GM10248 (cell line): ENCODE results near the gene SH3GL2.
"Not testable (repeated sequence)": the region's sequence is repeated elsewhere in the genome, so short reads cannot be mapped to it uniquely, and the experiment has no call there.

Source experiments
- CTCF ChIA-PET: fragments of 300-600 bp; sonication (Branson Sonifier 250); formaldehyde crosslinking; extraction: SDS; loops from one replicate; lab custom pipeline; 2021; ENCODE audit warnings: antibody characterized with exemption; lab: Yijun Ruan, JAX
- POLR2A ChIA-PET: fragments of 350-650 bp; sonication (Branson Sonifier 250); formaldehyde crosslinking; extraction: SDS; loops from one replicate; lab custom pipeline; 2020; ENCODE audit warnings: antibody characterized with exemption; lab: Yijun Ruan, JAX
- DNase-seq: peaks from one replicate; pipeline ENCODE4 v3.0.0; 2012; ENCODE audit errors: extremely low spot score
- TF ChIP-seq, protein P1 (sequence below): IDR thresholded peaks from 2 replicates; pipeline ENCODE4 v1.5.1; 2012; ENCODE audit warnings: mild to moderate bottlenecking, low read depth; ENCODE audit errors: extremely low read depth, missing control alignments, control extremely low read depth

Gene SH3GL2

DNA sequence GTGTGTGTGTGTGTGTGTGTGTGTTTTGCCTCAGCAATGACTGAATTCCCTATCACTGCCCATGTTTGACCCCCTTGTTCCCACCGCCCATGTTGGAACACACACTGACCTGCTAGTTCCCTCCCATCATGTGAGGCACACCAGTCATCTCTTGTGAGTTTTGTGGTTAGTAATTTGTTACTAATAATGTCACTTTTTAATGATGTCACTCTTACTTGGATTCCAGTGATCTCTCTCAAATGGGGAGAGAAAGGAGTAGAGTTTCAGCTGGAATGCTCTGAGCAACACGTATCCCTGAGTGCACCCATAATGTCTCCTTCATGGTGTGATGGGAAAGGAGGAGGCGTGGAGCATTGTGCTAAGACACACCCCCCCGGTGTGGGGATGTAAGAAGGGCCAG, 172.6 kb downstream of the SH3GL2 start:
- no peak for DNase-seq
- TF ChIP-seq, protein P1, sequence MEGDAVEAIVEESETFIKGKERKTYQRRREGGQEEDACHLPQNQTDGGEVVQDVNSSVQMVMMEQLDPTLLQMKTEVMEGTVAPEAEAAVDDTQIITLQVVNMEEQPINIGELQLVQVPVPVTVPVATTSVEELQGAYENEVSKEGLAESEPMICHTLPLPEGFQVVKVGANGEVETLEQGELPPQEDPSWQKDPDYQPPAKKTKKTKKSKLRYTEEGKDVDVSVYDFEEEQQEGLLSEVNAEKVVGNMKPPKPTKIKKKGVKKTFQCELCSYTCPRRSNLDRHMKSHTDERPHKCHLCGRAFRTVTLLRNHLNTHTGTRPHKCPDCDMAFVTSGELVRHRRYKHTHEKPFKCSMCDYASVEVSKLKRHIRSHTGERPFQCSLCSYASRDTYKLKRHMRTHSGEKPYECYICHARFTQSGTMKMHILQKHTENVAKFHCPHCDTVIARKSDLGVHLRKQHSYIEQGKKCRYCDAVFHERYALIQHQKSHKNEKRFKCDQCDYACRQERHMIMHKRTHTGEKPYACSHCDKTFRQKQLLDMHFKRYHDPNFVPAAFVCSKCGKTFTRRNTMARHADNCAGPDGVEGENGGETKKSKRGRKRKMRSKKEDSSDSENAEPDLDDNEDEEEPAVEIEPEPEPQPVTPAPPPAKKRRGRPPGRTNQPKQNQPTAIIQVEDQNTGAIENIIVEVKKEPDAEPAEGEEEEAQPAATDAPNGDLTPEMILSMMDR, result no peak
- ChIA-PET CTCF (interaction anchor here (1.3 kb wide), 1 partner anchor 11 kb away, joined by 3 read pairs; no protein-coding TSS in a partner anchor), POLR2A (no interaction called here)

DNA sequence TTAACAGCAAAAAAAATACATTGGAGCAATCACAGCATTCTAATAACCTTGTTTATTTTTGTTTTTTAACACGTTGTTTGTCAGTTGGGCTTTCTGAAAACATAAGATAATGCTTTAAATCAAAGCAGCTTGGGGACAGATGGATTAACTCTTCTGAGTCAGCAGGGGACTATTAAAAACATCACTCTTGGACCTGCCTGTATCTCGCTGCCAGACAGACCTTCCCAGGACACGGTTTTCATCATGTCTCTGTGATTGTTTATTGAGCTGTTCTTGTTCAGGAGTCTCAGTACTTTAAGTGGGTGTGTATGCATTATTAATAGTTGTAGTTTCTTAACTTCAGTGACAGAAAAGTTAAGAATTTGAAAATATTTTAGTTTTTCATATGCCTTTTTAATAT, 173.2 kb downstream of the SH3GL2 start:
- TF ChIP-seq, protein P1, result no peak
- CTCF ChIA-PET, result no interaction called here
- POLR2A ChIA-PET, result no interaction called here

DNA sequence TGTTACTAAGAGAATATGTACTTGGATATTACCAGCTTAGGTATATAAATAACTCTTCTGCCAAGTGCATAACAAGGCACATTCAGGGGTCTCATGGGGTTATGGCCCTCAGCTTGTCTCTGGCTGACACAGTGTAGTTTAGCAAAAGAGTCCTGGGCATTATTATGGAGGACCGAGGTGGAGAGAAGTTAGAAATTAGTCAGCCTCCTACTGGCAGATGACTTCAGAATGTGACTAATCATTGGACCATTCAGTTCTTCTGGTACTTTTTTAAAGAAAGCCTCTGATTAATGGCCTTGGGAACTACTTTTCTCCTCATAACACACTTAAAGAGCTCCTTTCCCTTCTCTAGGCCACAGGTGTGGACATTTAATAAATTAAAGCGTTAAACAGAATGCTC, 178.9 kb downstream of the SH3GL2 start:
- no peak for DNase-seq
- ChIA-PET CTCF (no interaction called here), POLR2A (no interaction called here)
- TF ChIP-seq, protein P1, result no peak

More for the DNA sequence above, 173.2 kb downstream of the SH3GL2 start:
- DNase-seq, result no peak

DNA sequence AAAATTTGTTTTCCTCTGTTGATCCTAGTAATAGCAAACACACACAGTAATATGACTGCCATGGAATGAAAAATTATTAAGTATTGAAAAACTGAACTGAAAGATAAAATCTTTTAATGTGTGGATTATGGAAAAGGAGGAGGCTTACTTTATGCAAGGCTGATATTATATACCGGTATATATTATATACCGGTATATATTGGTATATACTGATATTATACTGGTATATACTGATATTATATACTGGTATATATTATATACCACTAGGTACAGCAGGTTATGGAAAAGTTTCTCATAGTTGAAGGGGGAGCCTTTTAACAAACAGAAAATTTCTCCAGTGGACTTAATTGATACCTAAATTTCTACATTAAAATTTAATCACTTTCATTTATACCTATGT, 181.4 kb downstream of the SH3GL2 start:
- CTCF ChIA-PET, result interaction anchor here (1.4 kb wide), 1 partner anchor 51 kb away, joined by 4 read pairs; no protein-coding TSS in a partner anchor
- TF ChIP-seq, protein P1, result no peak
- DNase-seq, result no peak
- POLR2A ChIA-PET, result no interaction called here

DNA sequence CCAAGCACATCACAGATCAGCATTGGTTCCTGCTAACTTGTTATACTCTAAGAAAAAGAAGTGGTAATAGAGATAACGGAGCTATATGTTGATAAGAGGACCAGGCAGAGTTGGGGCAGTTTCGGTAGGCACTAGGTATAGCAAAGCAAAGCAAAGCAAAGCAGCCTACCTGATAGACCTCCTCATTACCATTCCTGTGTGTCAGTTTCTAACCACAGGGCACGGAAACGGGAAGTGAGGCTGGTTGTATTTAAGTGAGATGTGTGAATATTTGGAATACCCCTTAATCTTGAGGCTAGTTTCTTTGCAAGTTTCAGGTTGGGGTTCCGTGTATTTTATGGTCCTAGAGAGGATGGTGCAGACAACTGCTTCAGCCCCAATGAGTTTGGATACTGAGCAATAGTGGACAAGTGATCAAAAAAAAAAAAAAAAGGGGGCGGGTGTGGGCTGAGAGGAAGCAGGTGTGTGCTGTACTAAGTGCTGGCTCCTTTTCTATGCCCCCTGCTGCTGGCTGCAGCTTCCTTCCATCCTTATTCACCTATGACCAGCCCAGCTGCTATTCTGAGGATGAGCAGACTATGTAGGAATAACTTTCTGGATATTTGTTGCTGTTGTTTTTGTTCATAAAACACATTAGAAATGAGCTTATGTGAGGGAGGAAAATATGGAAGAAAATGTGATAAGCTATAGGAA, 183.3 kb downstream of the SH3GL2 start:
- POLR2A ChIA-PET, result no interaction called here
- TF ChIP-seq, protein P1, result no peak
- CTCF ChIA-PET, result no interaction called here
- no peak for DNase-seq

DNA sequence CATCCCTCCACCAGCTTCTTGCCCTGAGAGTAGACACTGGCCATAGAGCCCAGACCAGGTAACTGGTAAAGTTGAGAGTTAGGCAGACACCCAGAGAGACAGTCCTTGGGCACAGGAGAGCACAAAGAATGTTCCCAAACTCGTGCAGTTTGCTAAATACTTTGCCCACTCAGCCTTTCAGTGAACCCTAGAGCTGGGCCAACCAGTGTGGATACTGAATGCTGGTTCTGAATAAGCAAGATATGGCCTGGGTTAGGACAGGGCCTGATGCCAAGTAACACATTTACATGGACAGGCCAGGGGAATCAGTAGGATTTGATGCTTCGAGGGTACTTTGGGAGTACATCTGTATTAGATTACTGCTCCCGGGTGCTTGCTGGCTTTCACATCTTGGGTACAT, 185.4 kb downstream of the SH3GL2 start:
- no peak for DNase-seq
- CTCF ChIA-PET, result no interaction called here
- POLR2A ChIA-PET, result no interaction called here
- TF ChIP-seq, protein P1, result no peak

DNA sequence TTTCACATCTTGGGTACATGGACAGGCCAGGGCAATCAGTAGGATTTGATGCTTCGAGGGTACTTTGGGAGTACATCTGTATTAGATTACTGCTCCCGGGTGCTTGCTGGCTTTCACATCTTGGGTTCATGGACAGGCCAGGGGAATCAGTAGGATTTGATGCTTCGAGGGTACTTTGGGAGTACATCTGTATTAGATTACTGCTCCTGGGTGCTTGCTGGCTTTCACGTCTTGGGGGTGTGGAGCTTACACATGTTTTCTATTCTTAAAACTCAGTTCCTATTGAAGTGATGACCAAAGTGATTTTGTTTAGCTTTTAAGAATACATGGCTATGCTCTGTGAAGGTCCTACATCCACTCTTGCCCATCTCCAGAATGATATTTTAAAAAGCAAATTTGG, 186.3 kb downstream of the SH3GL2 start:
- CTCF ChIA-PET, POLR2A ChIA-PET, DNase-seq: not testable (repeated sequence)
